IMR-90 (cell line): Measurements from ENCODE around the gene OTUD7B. TPM values are rescaled to one million over a fixed set of nuclear protein-coding genes. Genes with fewer than 3 reads are reported as not detected.

Experiments
- ATAC-seq: fragments of 200-7000 bp; cut with Tn5 transposase; 2 replicates; pipeline ENCODE4 v1.9.1; 2020; ENCODE audit warnings: low read depth, mild to moderate bottlenecking, moderate library complexity
- BruUV-seq: library from RNA; stranded (reverse); fragments of 400-500 nt; replicated peaks from 2 replicates; lab custom pipeline; 2021; lab: Mats Ljungman, UMichigan
- CTCF ChIA-PET: fragments of 300-600 bp; formaldehyde crosslinking; extraction: SDS; loops from one replicate; lab custom pipeline; 2021; ENCODE audit warnings: antibody characterized with exemption; lab: Yijun Ruan, JAX
- POLR2A ChIA-PET: fragments of 300-600 bp; sonication (Branson Sonifier 250); formaldehyde crosslinking; loops from one replicate; lab custom pipeline; 2022; ENCODE audit warnings: antibody characterized with exemption; ENCODE audit not compliant: unreplicated experiment; lab: Charles Lee
- DNase-seq: peaks from one replicate; pipeline ENCODE4 v3.0.0; 2013
- H2AFZ ChIP-seq: replicated peaks from 2 replicates; pipeline ENCODE3; 2013; ENCODE audit warnings: low read length, mild to moderate bottlenecking; ENCODE audit not compliant: poor library complexity
- H2AK5ac ChIP-seq: 2 replicates; pipeline ENCODE4 v1.6.1; 2013; ENCODE audit warnings: low read depth, low read length, inconsistent platforms
- H2AK9ac ChIP-seq: replicated peaks from 2 replicates; pipeline ENCODE3; 2013; ENCODE audit warnings: mild to moderate bottlenecking, low read depth, low read length, moderate library complexity; ENCODE audit not compliant: poor library complexity
- H2BK120ac ChIP-seq: 2 replicates; pipeline ENCODE4 v1.6.1; 2013; ENCODE audit warnings: low read depth, low read length, inconsistent platforms
- H2BK15ac ChIP-seq: 3 replicates; pipeline ENCODE4 v1.6.1; 2013; ENCODE audit warnings: low read depth, low read length, inconsistent platforms
- H2BK20ac ChIP-seq: 2 replicates; pipeline ENCODE4 v1.6.1; 2013; ENCODE audit warnings: low read depth, mild to moderate bottlenecking, inconsistent platforms, low read length, moderate library complexity
- H2BK5ac ChIP-seq: 2 replicates; pipeline ENCODE4 v1.6.1; 2013; ENCODE audit warnings: mild to moderate bottlenecking, low read depth, low read length, inconsistent platforms; ENCODE audit not compliant: poor library complexity, severe bottlenecking
- H3K14ac ChIP-seq: replicated peaks from 2 replicates; pipeline ENCODE4 v1.6.1; 2013; ENCODE audit warnings: low read depth, low read length, inconsistent platforms
- H3K18ac ChIP-seq: 2 replicates; pipeline ENCODE4 v1.6.1; 2013; ENCODE audit warnings: low read depth, low read length, control low read depth
- H3K23ac ChIP-seq: 2 replicates; pipeline ENCODE4 v1.6.1; 2013; ENCODE audit warnings: low read depth, low read length, inconsistent platforms
- H3K27ac ChIP-seq: 2 replicates; pipeline ENCODE4 v1.5.1; 2013; ENCODE audit warnings: mild to moderate bottlenecking, control low read depth, low read length; ENCODE audit not compliant: insufficient read depth
- H3K27me3 ChIP-seq: 2 replicates; pipeline ENCODE4 v1.6.1; 2013; ENCODE audit warnings: low read length; ENCODE audit not compliant: control insufficient read depth, insufficient read depth
- H3K36me3 ChIP-seq: 2 replicates; pipeline ENCODE4 v1.6.1; 2013; ENCODE audit warnings: low read length, mixed read lengths; ENCODE audit not compliant: control insufficient read depth, insufficient read depth
- H3K4ac ChIP-seq: 2 replicates; pipeline ENCODE4 v1.6.1; 2013; ENCODE audit warnings: low read depth, low read length, inconsistent platforms
- H3K4me1 ChIP-seq: 2 replicates; pipeline ENCODE4 v1.6.1; 2013; ENCODE audit warnings: low read length, mixed read lengths; ENCODE audit not compliant: control insufficient read depth, insufficient read depth
- H3K4me2 ChIP-seq: 2 replicates; pipeline ENCODE4 v1.6.1; 2013; ENCODE audit warnings: low read depth, mild to moderate bottlenecking, control low read depth, low read length, moderate library complexity
- H3K4me3 ChIP-seq: 2 replicates; pipeline ENCODE4 v1.5.1; 2013; ENCODE audit warnings: low read depth, mild to moderate bottlenecking, control low read depth, low read length, moderate library complexity; ENCODE audit not compliant: insufficient read depth
- H3K56ac ChIP-seq: 2 replicates; pipeline ENCODE4 v1.6.1; 2013; ENCODE audit warnings: low read length, inconsistent platforms; ENCODE audit not compliant: insufficient read depth; ENCODE audit errors: extremely low read depth
- H3K79me1 ChIP-seq, 2 experiments: 2 replicates each; pipeline ENCODE4 v1.6.1; 2013; ENCODE audit warnings: low read length in 2 of 2, inconsistent platforms in 1 of 2, low read depth in 1 of 2
- H3K9ac ChIP-seq: 2 replicates; pipeline ENCODE4 v1.6.1; 2013; ENCODE audit warnings: low read depth, low read length, control low read depth
- H3K9me1 ChIP-seq: 2 replicates; pipeline ENCODE4 v1.6.1; 2013; ENCODE audit warnings: low read length, inconsistent platforms; ENCODE audit not compliant: insufficient read depth
- H3K9me3 ChIP-seq: 2 replicates; pipeline ENCODE4 v1.6.1; 2013; ENCODE audit warnings: low read length; ENCODE audit not compliant: control insufficient read depth, insufficient read depth
- H4K20me1 ChIP-seq: 2 replicates; pipeline ENCODE4 v1.6.1; 2013; ENCODE audit warnings: low read length, inconsistent platforms; ENCODE audit not compliant: insufficient read depth
- H4K5ac ChIP-seq: 2 replicates; pipeline ENCODE4 v1.6.1; 2013; ENCODE audit warnings: mild to moderate bottlenecking, low read depth, low read length, control low read depth
- H4K8ac ChIP-seq, 2 experiments: 2 replicates each; pipeline ENCODE4 v1.6.1; 2013; ENCODE audit warnings: low read depth in 2 of 2, low read length in 2 of 2, control low read depth in 1 of 2, inconsistent platforms in 1 of 2
- H4K91ac ChIP-seq: 2 replicates; pipeline ENCODE4 v1.6.1; 2013; ENCODE audit warnings: low read depth, low read length, inconsistent platforms; ENCODE audit not compliant: insufficient read depth
- CEBPB ChIP-seq: IDR thresholded peaks from 2 replicates; pipeline ENCODE4 v1.6.1; 2012; ENCODE audit warnings: low read depth, low read length, improper control_type of control experiment
- FOS ChIP-seq: fragments of 150-350 bp; IDR thresholded peaks from 2 replicates; pipeline ENCODE4 v1.6.1; 2016; ENCODE audit warnings: low read depth, low read length
- MAFK ChIP-seq: IDR thresholded peaks from 2 replicates; pipeline ENCODE4 v1.6.1; 2012; ENCODE audit warnings: low read depth, low read length, improper control_type of control experiment
- RAD21 ChIP-seq: IDR thresholded peaks from 2 replicates; pipeline ENCODE4 v1.6.1; 2012; ENCODE audit warnings: low read length, improper control_type of control experiment
- RFX5 ChIP-seq: IDR thresholded peaks from 2 replicates; pipeline ENCODE4 v1.8.0; 2012; ENCODE audit warnings: low read depth, mild to moderate bottlenecking, low read length, moderate library complexity
- WGBS, 2 experiments: methylation state at CpG; one replicate each; pipeline versions ENCODE4 v1.1.5 to v1.1.7; 2013; ENCODE audit warnings: missing lambda C conversion rate in 2 of 2; ENCODE audit not compliant: insufficient read length in 1 of 2; ENCODE audit errors: extremely low coverage in 2 of 2; 5-methylcytosine and 5-hydroxymethylcytosine counted together
- dilution Hi-C: fragments of 300-500 bp; cut with HindIII; formaldehyde crosslinking; loops from one replicate; pipeline ENCODE4 v1.14.3; 2018; ENCODE audit warnings: low sequenced_read_pairs; ENCODE audit not compliant: unreplicated experiment
- in situ Hi-C: fragments of 300-500 bp; cut with MboI; formaldehyde crosslinking; loops from 3 replicates; pipeline ENCODE4 v1.14.3; 2019; ENCODE audit warnings: low sequenced_read_pairs, inconsistent platforms, mixed read lengths
- intact Hi-C: fragments of 100-400 bp; cut with micrococcal nuclease; formaldehyde crosslinking; loops from 2 replicates; pipeline ENCODE4 v1.10.0; 2022
- polyA plus RNA-seq, 3 experiments: library from polyadenylated mRNA; depleted of rRNA; stranded (reverse); fragments of >200 nt; gene quantifications; 2 replicates each; pipeline ENCODE4 v1.2.3, GENCODE V29; 2012; ENCODE audit warnings: low replicate concordance in 1 of 3
- total RNA-seq: library from RNA; depleted of rRNA; stranded (reverse); fragments of >200 nt; gene quantifications from 2 replicates; pipeline ENCODE4 v1.2.3, GENCODE V29; 2012

The OTUD7B gene
- total and polyA plus RNA-seq, 2 of the 4 experiments (the other 2 are of a cell fraction) = 7.5 to 18.6 TPM

- Histone ChIP-seq H3K79me1 (peaks cover 26 to 75% of the 10 kb centered on the region in 2 experiments), H3K36me3 (peaks cover 12% of the 10 kb centered on the region), H3K27me3 (no peaks in the 10 kb centered on the region), H3K27ac (no peak overlapping the region), H3K18ac (no peak overlapping the region), H3K4ac (no peak overlapping the region), H3K23ac (no peak overlapping the region), H3K9me1 (peaks cover 16% of the 10 kb centered on the region), H2AFZ (no peak overlapping the region), H4K8ac (no peak overlapping the region), H2BK120ac (no peak overlapping the region), H3K14ac (no peak overlapping the region), H2BK15ac (no peak overlapping the region), H3K56ac (no peak overlapping the region), H2AK5ac (no peak overlapping the region), H3K4me2 (no peak overlapping the region; the same call in 1 of the 2 replicates), H4K20me1 (peaks cover 49% of the 10 kb centered on the region; the same call in 1 of the 2 replicates), H2BK5ac (no peak overlapping the region), H4K5ac (no peak overlapping the region), H2AK9ac (no peak overlapping the region), H2BK20ac (no peak overlapping the region), H4K91ac (no peak overlapping the region), H3K9ac (no peak overlapping the region), H3K4me1 (peaks cover 13% of the 10 kb centered on the region), H3K4me3 (no peak overlapping the region), H3K9me3 (no peaks in the 10 kb centered on the region)
- POLR2A ChIA-PET = no interaction called here
- intact Hi-C loops (no loop called here), dilution Hi-C loops (no loop called here), in situ Hi-C loops (no loop called here)
- ATAC-seq = no peak
- no TSS peak for BruUV-seq
- TF ChIP-seq CEBPB (no peak), FOS (no peak), MAFK (no peak), RFX5 (no peak), RAD21 (no peak)
- CTCF ChIA-PET = no interaction called here
- no peak for DNase-seq
- no CpG with 5 or more reads among the region's 2 CpGs for WGBS, 2 experiments
Observed at GRCh38 chr1:150002217-150002616, 8.3 kb downstream of the OTUD7B start.
